Nucleus accumbens (tissue), 56 donors: ENCODE results near the gene ZDHHC23.

Experiments used
- DNase-seq, 56 donors: peaks; one replicate each; lab custom pipeline; 2025; lab: John Stamatoyannopoulos, UW

The ZDHHC23 gene

DNA sequence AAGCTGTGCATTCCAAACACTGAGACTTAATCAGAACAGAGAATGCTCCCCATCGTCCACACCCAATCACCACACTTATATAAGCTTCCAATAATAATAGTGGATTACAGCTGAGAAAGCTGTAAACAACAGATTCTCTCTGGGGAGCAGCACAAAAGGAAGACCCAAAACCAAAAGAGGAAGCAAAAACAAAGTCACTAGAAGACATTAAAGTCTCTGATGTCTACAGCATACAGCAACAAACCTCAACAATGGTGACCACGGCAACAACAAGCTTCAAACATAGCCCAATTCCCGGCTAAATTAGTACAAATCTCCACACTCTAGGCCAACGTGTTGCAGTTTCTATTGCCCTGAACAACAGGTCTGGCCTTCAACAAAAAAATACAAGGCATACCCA lies 37.7 kb downstream of the ZDHHC23 start:
- no peak for DNase-seq

DNA sequence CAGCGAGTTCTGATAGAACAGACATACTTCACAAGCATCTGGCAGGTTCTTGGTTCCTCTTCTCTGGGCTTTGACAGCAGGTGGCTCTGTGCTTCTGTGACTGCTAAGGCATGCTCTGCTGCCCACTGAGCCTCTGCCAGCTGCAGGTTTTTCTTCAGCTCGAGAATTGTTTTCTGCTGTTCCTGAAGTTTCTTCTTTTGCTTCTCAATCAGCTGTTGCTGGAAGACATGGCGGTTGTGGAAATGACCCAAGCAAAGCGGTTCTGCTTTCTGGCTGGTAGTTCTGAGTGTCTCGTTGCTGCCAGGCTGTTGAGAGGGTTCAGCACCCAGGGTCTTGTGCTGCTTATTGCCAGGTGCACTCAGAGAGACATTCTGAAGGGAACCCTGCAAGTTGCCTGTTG lies 57.7 kb downstream of the ZDHHC23 start:
- peak in 2 of 56 donors; percentile 5 to 7 for DNase-seq

DNA sequence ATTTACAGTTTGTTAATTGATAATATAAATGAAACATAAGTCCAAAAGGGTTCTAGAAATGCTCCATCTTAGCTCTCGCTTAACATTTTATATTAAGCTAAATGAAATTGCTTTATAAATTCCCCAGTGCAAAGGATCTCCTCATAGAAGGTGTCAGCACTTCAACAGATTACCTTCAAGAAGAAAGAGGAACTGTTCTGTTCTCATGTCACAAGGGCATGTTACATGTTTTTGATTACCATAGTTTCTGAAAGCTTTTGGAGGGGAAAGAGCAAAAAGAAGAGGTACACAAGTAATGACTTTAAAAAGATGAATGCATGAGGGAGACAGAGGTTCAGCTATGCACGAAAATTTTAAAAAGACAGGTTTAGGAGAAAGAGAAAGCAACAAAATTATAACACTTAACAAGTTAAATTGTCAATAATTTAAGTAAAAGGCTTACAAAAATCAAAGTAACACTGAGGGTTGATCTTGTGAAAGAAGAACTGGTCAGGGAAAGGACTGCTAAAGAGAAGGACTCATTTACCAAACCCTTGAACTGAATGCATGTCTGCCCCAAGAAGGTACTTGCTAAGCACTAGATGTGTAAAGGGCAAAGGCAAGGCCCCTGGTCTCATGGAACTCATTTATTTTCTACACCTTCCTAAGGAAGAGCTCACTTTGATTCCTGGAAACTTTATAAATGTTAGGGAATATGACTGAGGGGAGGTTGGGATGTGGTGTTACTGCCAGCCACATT lies 63.4 kb downstream of the ZDHHC23 start:
- DNase-seq = no peak
